Testis (tissue), 2 donors: ENCODE results near the gene TCERG1L.

Source experiments
- CTCF ChIP-seq, 3 experiments: fragments of 450-650 bp in 2 of 3; fragments of 200-600 bp in 1 of 3; sonication (generic) in 1 of 3; IDR thresholded peaks; one replicate each; pipeline ENCODE4 v1.5.1; 2016 to 2019; ENCODE audit warnings: antibody characterized with exemption in 3 of 3, mild to moderate bottlenecking in 2 of 3, moderate library complexity in 1 of 3
- POLR2A ChIP-seq: fragments of 450-650 bp; IDR thresholded peaks from one replicate; pipeline ENCODE4 v1.6.1; 2017; ENCODE audit warnings: antibody characterized with exemption, mild to moderate bottlenecking, moderate library complexity

- TF ChIP-seq CTCF (IDR thresholded peaks at IDR 0.05), result no peak
- no peak for TF ChIP-seq POLR2A
Observed at GRCh38 chr10:131218811-131219583, 92.5 kb downstream of the TCERG1L start.
